CD14-positive monocyte (primary cell): Measurements from ENCODE around the gene ADCYAP1. TPM values are rescaled to one million over a fixed set of nuclear protein-coding genes. Genes with fewer than 3 reads are reported as not detected.

ENCODE experiments used
- DNase-seq, 3 donors: peaks; one replicate each; pipeline ENCODE4 v3.0.0-alpha.2; 2011 to 2022
- H2AFZ ChIP-seq: 2 replicates; pipeline ENCODE4 v1.6.0; 2012; ENCODE audit warnings: mild to moderate bottlenecking, low read depth, low read length, inconsistent platforms; ENCODE audit not compliant: insufficient read depth, poor library complexity, severe bottlenecking
- H3K27ac ChIP-seq, 2 donors: 1 replicate in 1 of 2; 2 replicates in 1 of 2; pipeline ENCODE4 v1.5.1; 2012 to 2013; ENCODE audit warnings: low read length in 2 of 2, control low read depth in 1 of 2, inconsistent platforms in 1 of 2, low read depth in 1 of 2, mild to moderate bottlenecking in 1 of 2
- H3K27me3 ChIP-seq, 2 donors: one replicate each; pipeline versions ENCODE4 v1.6.0 to v1.6.1; 2011 to 2013; ENCODE audit warnings: low read length in 2 of 2; ENCODE audit not compliant: control insufficient read depth in 2 of 2, insufficient read depth in 2 of 2
- H3K36me3 ChIP-seq, 2 donors: replicated peaks in 1 of 2; 1 replicate in 1 of 2; 2 replicates in 1 of 2; pipeline versions ENCODE4 v1.5.1 to v1.6.1; 2012 to 2013; ENCODE audit warnings: low read length in 2 of 2, control low read depth in 1 of 2, inconsistent platforms in 1 of 2, mild to moderate bottlenecking in 1 of 2; ENCODE audit not compliant: insufficient read depth in 2 of 2, control insufficient read depth in 1 of 2
- H3K4me1 ChIP-seq, 2 donors: 1 replicate in 1 of 2; 2 replicates in 1 of 2; pipeline versions ENCODE4 v1.5.1 to v1.6.1; 2012 to 2013; ENCODE audit warnings: low read length in 2 of 2, control low read depth in 1 of 2, inconsistent platforms in 1 of 2, mild to moderate bottlenecking in 1 of 2, moderate library complexity in 1 of 2; ENCODE audit not compliant: insufficient read depth in 2 of 2, control insufficient read depth in 1 of 2
- H3K4me2 ChIP-seq: replicated peaks from 2 replicates; pipeline ENCODE3; 2012; ENCODE audit warnings: low read length, moderate library complexity, mild to moderate bottlenecking; ENCODE audit not compliant: poor library complexity, severe bottlenecking; ENCODE audit errors: extremely low read depth
- H3K4me3 ChIP-seq, 3 experiments: fragments of 200-600 bp in 1 of 3; sonication (generic) in 1 of 3; replicated peaks in 1 of 3; 1 replicate in 2 of 3; 2 replicates in 1 of 3; pipeline ENCODE4 v1.5.1; 2011 to 2013; ENCODE audit warnings: low read length in 3 of 3, mild to moderate bottlenecking in 3 of 3, control low read depth in 2 of 3, low read depth in 2 of 3, inconsistent platforms in 1 of 3, moderate library complexity in 1 of 3
- H3K79me2 ChIP-seq: 2 replicates; pipeline ENCODE4 v1.6.0; 2012; ENCODE audit warnings: mild to moderate bottlenecking, control low read depth, inconsistent platforms, low read length, moderate library complexity; ENCODE audit not compliant: insufficient read depth
- H3K9ac ChIP-seq: 2 replicates; pipeline ENCODE4 v1.6.0; 2017; ENCODE audit warnings: low read length, mild to moderate bottlenecking; ENCODE audit not compliant: insufficient read depth, poor library complexity, severe bottlenecking
- H3K9me3 ChIP-seq, 2 donors: replicated peaks in 1 of 2; 1 replicate in 1 of 2; 2 replicates in 1 of 2; pipeline versions ENCODE4 v1.5.1 to v1.6.1; 2012 to 2013; ENCODE audit warnings: low read length in 2 of 2, control low read depth in 1 of 2; ENCODE audit not compliant: control insufficient read depth in 1 of 2, insufficient read depth in 1 of 2
- H4K20me1 ChIP-seq: 2 replicates; pipeline ENCODE4 v1.6.0; 2012; ENCODE audit warnings: mild to moderate bottlenecking, low read length, control low read depth, moderate library complexity; ENCODE audit not compliant: insufficient read depth
- H3K27ac Mint-ChIP-seq, 7 donors: one replicate each; pipeline ENCODE4 v1.8.0; 2020; ENCODE audit warnings: mild to moderate bottlenecking in 7 of 7, mixed read lengths in 7 of 7, moderate library complexity in 6 of 7, inconsistent platforms in 2 of 7
- H3K27me3 Mint-ChIP-seq, 3 donors: one replicate each; pipeline ENCODE4 v1.8.0; 2021 to 2022; ENCODE audit warnings: low read depth in 3 of 3, mild to moderate bottlenecking in 3 of 3, mixed read lengths in 3 of 3, moderate library complexity in 3 of 3, inconsistent platforms in 1 of 3
- H3K36me3 Mint-ChIP-seq, 2 donors: one replicate each; pipeline ENCODE4 v1.8.0; 2020; ENCODE audit warnings: mixed read lengths in 2 of 2, inconsistent platforms in 1 of 2, mild to moderate bottlenecking in 1 of 2
- H3K4me1 Mint-ChIP-seq: one replicate; pipeline ENCODE4 v1.8.0; 2020; ENCODE audit warnings: mild to moderate bottlenecking, mixed read lengths
- H3K4me3 Mint-ChIP-seq, 2 donors: one replicate each; pipeline ENCODE4 v1.8.0; 2020; ENCODE audit warnings: mild to moderate bottlenecking in 2 of 2, mixed read lengths in 2 of 2, moderate library complexity in 1 of 2
- H3K9me3 Mint-ChIP-seq, 7 donors: one replicate each; pipeline ENCODE4 v1.8.0; 2020 to 2022; ENCODE audit warnings: mixed read lengths in 7 of 7, mild to moderate bottlenecking in 6 of 7, moderate library complexity in 6 of 7, inconsistent platforms in 2 of 7
- CTCF ChIP-seq: fragments of 200-600 bp; IDR thresholded peaks from one replicate; pipeline ENCODE4 v1.8.0; 2022; ENCODE audit warnings: antibody characterized with exemption, mild to moderate bottlenecking
- WGBS: methylation state at CpG from one replicate; pipeline ENCODE4 v1.1.5; 2013; ENCODE audit warnings: missing lambda C conversion rate; ENCODE audit not compliant: insufficient coverage; 5-methylcytosine and 5-hydroxymethylcytosine counted together
- intact Hi-C, 2 donors: fragments of 100-400 bp; cut with micrococcal nuclease; formaldehyde crosslinking; loops; one replicate each; pipeline versions ENCODE4 v1.15.0 to v1.15.1; 2023
- polyA plus RNA-seq, 3 donors: library from polyadenylated mRNA; depleted of rRNA in 1 of 3; unstranded in 2 of 3; stranded (reverse) in 1 of 3; fragments of 300-500 nt in 2 of 3; fragments of >200 nt in 1 of 3; fragmentation: Illumina TruSeq in 2 of 3; gene quantifications; 1 replicate in 2 of 3; 2 replicates in 1 of 3; pipeline ENCODE4 v1.2.3, GENCODE V29; 2012 to 2021

The ADCYAP1 gene
- polyA plus RNA-seq, 3 donors = not detected

- no peaks in the 10 kb centered on the region for H3K27me3 ChIP-seq
- H3K27ac Mint-ChIP-seq = no peak overlapping the region
- no peak overlapping the region for H3K4me2 ChIP-seq
- H3K4me1 ChIP-seq = no peaks in the 10 kb centered on the region
- no peaks in the 10 kb centered on the region for H3K4me1 Mint-ChIP-seq
- no peaks in the 10 kb centered on the region for H3K36me3 Mint-ChIP-seq
- no peaks in the 10 kb centered on the region for H3K79me2 ChIP-seq
- no peaks in the 10 kb centered on the region for H4K20me1 ChIP-seq
- no peak for TF ChIP-seq CTCF
- peaks cover 2 to 4% (median 4%) of the 10 kb centered on the region in 3 donors for H3K27me3 Mint-ChIP-seq
- no peak overlapping the region for H3K4me3 ChIP-seq
- H3K9me3 ChIP-seq = no peaks in the 10 kb centered on the region
- H3K9ac ChIP-seq = no peak overlapping the region
- no peaks in the 10 kb centered on the region for H3K36me3 ChIP-seq
- H3K27ac ChIP-seq = no peak overlapping the region
- WGBS = no CpG with 5 or more reads among the region's 1 CpG
- peaks cover 0 to 4% (median 0%) of the 10 kb centered on the region in 7 donors for H3K9me3 Mint-ChIP-seq
- no peak overlapping the region for H2AFZ ChIP-seq
- no peak for DNase-seq
- intact Hi-C loops = no loop called here
- H3K4me3 Mint-ChIP-seq = no peak overlapping the region
Observed at GRCh38 chr18:926946-927345, 22.3 kb downstream of the ADCYAP1 start.

GRCh38 chr18:933082-933481 lies 28.4 kb downstream of the ADCYAP1 start:
- Mint-ChIP-seq H3K4me3 (peak overlapping the region in 1 of 2 donors; percentile 39), H3K9me3 (no peaks in the 10 kb centered on the region), H3K36me3 (no peaks in the 10 kb centered on the region), H3K4me1 (no peaks in the 10 kb centered on the region), H3K27ac (no peak overlapping the region), H3K27me3 (peaks cover 3 to 4% (median 4%) of the 10 kb centered on the region in 3 donors)
- Histone ChIP-seq H3K36me3 (no peaks in the 10 kb centered on the region), H3K27me3 (no peaks in the 10 kb centered on the region), H4K20me1 (no peaks in the 10 kb centered on the region), H2AFZ (no peak overlapping the region), H3K27ac (no peak overlapping the region), H3K4me2 (no peak overlapping the region), H3K4me1 (no peaks in the 10 kb centered on the region), H3K9me3 (no peaks in the 10 kb centered on the region), H3K4me3 (no peak overlapping the region), H3K79me2 (no peaks in the 10 kb centered on the region), H3K9ac (no peak overlapping the region)
- no peak for DNase-seq
- TF ChIP-seq CTCF = no peak
- intact Hi-C loops = no loop called here
- 17% methylated on average over 1 of the region's 2 CpGs for WGBS
